ENCODE data around the gene SYT12.

- no peak for TF ChIP-seq POLR2A (IDR thresholded peaks at IDR 0.05)
- no peak for TF ChIP-seq CTCF (IDR thresholded peaks at IDR 0.05 in 8 of 11, conservative IDR thresholded peaks at IDR 0.05 in 3 of 11)
- TF ChIP-seq POLR2AphosphoS5 (IDR thresholded peaks at IDR 0.05) = no peak
Measured at GRCh38 chr11:67079065-67079705, 56.3 kb downstream of the SYT12 start.
